22Rv1 (cell line): ENCODE data around the gene NINL.

Experiments
- CTCF ChIP-seq: fragments of 450-650 bp; IDR thresholded peaks from 2 replicates; pipeline ENCODE4 v1.5.1; 2017; ENCODE audit warnings: mild to moderate bottlenecking
- ZFX ChIP-seq: fragments of 450-650 bp; IDR thresholded peaks from 2 replicates; pipeline ENCODE4 v1.6.1; 2017; ENCODE audit warnings: antibody characterized with exemption, borderline replicate concordance

- TF ChIP-seq CTCF (no peak), ZFX (no peak)
These were observed 40.6 kb downstream of the NINL start for GRCh38 chr20:25544734-25545133.
